Astrocyte of the hippocampus (primary cell): ENCODE measurements around the gene OR13C8.

Experiments
- DNase-seq: peaks from one replicate; pipeline ENCODE4 v3.0.0; 2011; ENCODE audit warnings: low read depth, low spot score

OR13C8 gene

DNA sequence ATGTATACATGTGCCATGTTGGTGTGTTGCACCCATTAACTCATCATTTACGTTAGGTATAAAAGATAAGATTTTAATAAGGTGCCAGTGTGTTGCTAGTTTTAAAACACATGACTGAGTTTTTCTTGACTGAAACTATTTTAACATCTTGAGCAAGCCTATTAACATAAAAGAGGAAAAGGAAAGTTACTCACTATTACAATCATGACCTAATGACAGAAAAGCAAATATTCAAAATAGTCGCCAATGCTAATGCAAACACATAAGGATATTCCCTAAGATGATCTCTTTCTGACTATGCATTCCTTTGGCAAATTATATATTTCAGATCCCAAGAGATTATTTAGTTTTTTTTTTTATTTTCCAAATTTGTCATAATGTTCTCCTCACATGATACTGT, 42.2 kb downstream of the OR13C8 start:
- no peak for DNase-seq

DNA sequence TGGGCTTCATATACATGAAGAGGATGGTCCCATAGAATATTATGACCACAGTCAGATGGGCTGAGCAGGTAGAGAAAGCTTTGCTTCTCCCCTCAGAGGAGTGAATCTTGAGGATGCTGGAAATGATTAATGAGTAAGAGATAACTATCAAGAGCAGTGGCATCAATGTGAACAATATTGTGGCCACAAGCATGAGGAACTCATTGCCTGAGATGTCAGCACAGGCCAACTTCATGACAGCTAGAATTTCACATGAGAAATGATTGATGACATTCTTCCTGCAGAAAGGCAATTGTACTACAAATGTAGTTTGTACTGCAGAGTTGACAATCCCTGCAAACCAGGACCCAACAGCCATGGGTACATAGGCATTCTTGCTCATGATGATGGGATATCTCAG, 48.5 kb downstream of the OR13C8 start:
- DNase-seq = no peak

DNA sequence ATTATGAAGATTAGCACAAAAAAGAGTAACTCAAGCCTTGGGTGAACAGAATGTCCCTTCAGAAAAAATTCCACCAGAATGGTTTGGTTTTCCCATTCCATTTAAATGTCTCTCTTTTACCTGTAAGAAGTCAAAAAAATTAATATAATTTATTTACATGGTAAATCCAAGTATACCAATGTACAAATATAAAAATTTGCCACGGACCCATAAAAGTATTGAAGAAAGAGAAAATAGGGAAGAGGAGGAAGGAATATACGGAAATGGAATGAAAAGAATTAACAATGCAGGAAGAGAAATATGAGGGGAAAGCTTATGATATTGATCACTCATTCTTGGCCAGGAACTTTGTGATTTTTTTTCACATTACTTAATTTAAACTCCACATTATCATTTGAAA, 49.1 kb downstream of the OR13C8 start, which contains the start of gene OR13C9:
OR13C9 (minus strand) TSS at position 101 of the 400 bp plus-strand sequence; CDS start at position 101, 0 bp downstream.
- no peak for DNase-seq
